DMS53 (cell line): Measurements from ENCODE around the gene TMOD2.
"Not testable (repeated sequence)": the region's sequence is repeated elsewhere in the genome, so short reads cannot be mapped to it uniquely, and the experiment has no call there.

Experiments used
- DNase-seq: peaks from one replicate; lab custom pipeline; 2025; lab: John Stamatoyannopoulos, UW

TMOD2 gene

DNA sequence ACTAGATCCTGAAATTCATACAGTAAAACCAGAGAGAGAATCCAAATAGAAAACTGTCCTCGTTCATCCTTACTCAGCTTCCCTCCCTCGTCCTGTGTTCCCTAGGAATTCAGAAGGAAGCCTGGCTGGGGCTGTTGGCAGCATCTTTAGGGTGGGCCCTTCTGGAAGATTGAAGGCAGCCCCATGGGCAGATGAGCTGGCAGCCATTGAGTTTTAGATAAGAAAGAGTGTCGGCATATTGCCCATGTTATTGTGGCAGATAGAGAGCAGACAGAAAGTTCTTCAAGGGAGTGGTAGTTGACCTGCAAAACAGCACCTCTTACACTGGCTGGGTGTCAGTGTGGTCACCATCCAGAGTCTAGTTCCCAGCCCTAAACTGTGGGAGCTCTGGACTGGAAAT lies 23.5 kb downstream of the TMOD2 start:
- DNase-seq: no peak

- DNase-seq: peak; percentile 78
Measured at GRCh38 chr15:51775967-51776816, 24.8 kb downstream of the TMOD2 start.

DNA sequence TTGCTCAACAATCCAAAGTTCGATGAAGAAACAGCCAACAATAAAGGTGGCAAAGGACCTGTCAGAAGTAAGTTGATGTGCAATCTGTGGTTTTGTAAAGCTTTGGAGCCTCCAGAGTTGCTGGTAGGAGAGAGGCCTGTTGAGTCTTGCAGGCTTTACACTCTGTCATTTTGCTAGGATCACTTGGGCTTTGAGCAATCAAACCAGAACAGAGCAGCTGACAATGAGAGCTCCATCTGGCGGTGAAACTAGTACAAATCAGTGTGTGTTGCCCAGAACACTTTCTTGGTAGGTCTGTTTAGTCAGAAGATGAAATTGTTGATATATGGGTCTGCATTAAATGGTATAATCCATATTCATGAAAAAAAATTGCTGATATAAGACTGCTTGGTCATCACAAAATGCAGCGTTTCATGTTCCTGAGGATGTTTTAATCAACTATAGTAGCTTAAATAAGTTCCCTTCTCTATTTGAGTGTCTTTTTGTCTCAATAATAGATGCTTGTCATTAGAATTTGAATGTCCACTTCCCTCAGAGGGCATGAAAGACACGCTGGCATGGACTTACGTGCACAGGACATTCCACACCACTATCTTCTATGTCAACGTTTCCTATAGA lies 25.7 kb downstream of the TMOD2 start:
- peak; percentile 82 for DNase-seq

DNA sequence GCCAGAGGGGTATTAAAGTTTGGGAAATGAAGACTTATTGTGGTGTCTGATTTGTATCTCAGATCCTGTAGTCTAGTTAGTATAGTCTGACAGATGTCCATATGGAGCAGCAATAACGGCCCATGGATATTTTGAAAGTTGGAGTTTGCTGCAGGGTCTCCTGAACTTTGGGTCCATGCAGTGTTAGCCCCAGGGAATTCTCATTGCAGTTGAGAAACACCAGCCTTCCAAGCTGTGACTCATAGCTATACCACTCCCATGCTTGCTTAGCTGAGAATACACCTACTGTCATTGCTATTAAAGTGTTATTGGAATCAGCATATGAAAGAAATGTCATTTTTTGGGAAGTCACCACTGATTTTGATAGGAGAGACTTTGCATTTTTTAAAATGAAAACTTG lies 29.2 kb downstream of the TMOD2 start:
- DNase-seq: no peak

DNA sequence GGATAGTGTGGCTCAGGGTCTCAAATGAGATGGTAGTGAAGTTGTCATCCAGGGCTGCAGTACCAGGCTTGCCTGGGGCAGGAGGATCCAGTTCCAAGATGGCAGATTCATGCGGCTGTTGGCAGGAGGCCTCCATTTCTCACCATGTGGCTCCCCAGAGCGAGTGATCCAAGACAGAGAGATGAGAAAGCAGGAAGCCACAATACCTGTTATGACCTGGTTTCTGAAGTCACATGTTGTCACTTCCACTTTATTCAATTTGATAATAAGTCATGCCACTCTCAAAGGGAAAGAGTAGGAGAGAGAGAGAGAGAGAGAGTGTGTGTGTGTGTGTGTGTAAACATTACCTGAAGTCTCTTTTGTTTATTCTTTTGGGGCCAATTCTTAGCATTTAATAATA lies 30.1 kb downstream of the TMOD2 start:
- DNase-seq: peak; percentile 2

DNA sequence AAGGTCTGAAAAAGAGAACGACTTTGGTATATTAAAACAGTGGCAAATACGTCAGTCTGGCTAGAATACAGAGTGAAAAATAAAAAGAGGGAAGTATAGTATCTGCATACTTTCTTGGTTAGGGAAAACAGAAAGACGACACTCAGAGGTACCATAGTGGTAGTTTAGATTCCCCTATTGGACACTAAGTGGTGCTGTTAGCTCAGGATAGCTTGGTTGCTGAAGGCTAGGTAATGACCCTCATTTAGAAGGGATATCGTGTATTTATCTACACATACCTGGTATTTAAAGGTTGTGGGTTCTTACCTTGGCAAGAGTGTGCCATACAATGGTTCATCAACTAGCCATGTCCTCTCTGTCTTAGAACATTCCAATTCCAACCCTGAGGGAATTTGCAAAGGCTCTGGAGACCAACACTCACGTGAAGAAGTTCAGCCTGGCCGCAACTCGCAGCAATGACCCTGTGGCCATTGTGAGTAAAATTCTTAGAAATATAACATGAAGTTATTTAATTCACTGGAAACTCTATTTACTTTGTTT lies 31.0 kb downstream of the TMOD2 start:
- DNase-seq: peak; percentile 49

- no peak for DNase-seq
Measured at GRCh38 chr15:51783967-51784366, 32.6 kb downstream of the TMOD2 start.

DNA sequence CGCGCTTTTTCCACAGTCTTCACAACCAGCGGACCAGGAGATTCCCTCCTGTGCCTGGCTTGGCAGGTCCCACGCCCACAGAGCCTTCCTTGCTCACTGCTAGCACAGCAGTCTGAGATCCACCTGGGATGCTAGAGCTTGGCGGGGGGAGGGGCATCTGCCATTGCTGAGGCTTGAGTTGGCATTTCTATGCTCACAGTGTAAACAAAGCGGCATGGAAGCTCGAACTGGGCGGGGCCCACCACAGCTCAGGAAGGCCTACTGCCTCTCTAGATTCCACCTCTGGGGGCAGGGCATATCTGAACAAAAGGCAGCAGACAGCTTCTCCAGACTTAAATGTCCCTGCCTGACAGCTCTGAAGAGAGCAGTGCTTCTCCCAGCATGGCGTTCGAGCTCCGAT lies 35.7 kb downstream of the TMOD2 start:
- DNase-seq: peak; percentile 47

- not testable (repeated sequence) for DNase-seq
Measured at GRCh38 chr15:51792474-51792873, 41.1 kb downstream of the TMOD2 start.

- DNase-seq: peak; percentile 14
Measured at GRCh38 chr15:51793521-51794305, 42.3 kb downstream of the TMOD2 start.

DNA sequence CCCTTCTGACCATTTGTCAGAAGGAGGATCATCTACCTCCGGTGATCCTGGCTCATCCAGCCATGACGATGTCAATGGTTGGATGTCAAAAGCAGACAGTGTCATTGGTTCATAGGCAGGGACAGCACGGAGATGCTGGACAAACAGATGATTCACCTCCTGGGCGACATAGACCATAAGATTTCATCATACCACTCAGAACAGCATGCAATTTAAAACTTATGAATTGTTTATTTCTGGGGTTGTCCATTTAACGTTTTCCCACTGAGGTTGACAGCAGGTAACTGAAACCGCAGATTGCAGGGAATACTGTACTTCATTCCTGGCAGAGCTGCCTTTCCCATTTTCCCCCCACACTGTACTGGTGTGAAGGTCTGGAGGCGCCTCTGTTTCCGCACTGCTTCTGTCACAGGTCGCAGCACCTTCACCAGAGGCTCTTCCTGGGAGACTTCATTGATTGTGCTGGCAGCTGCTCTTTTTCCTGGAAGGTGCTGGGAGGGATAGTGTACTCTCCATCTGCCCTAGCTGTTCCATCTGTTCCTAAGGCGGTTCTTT lies 45.5 kb downstream of the TMOD2 start:
- peak; percentile 92 for DNase-seq

GRCh38 chr15:51798281-51798680 lies 46.9 kb downstream of the TMOD2 start:
- no peak for DNase-seq

DNA sequence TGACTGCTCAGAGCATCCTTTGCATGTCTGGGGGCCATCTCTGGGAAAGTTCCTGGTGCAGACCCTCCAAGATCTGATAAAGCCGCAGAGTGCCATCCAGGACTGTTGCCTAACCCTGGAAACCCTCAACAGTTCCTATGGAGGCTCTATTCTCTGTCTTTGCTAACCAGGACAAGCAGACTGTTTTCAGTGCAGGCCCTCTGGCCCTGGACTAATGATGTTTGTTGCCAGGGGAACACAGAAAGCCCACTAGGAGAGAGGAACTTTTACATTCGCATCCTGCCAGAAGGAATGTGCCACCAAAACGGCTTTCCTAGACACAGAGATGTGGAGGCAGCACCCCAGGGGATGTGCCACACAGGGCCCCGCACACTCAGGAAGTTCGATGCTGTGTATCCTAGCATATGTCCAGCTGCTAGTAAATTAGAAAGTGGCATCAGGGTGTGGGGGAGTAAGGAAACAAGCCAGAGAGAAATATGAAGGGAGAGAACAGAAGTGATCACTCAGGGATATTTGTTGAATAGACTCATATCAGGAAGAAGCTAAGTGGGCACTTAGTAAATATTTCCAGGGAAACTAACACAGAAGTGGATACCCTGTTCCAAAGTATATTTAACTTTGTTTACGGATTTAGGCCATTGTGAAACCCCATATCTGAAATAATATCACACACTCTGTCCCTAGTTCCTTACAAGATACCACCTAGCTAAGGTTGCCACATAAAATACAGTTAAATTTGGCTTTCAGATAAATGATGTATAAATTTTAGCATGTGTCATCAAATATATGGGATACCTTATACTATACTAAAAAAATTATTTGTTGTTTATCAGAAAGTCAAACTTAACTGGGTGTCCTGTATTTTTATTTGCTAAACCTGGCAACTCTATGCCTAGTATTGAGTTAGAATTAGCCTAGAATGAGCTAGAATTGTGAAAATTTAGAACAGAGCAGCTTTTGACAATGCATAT lies 48.2 kb downstream of the TMOD2 start:
- DNase-seq: peak; percentile 1

- peak; percentile 37 for DNase-seq
Measured at GRCh38 chr15:51801391-51801835, 50.0 kb downstream of the TMOD2 start.

DNA sequence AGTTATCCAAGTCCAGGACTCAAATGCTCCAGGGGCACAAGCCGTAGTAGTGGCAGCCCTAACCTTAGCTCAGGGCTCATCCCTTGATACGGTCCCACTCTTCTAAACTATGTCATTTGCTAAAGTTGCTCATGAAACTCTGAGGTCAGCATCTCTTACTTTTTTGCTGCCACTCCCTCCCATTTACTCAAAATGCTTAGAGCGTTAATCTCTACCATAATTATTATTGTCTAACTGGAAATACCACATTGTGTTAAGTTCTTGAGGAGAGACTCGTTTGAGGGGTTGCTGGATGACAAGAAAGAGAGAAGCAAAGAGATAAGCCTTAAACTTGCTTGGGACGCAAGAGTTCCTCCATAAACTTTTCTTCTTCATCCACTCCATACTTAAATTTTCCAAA lies 51.2 kb downstream of the TMOD2 start:
- DNase-seq: no peak

DNA sequence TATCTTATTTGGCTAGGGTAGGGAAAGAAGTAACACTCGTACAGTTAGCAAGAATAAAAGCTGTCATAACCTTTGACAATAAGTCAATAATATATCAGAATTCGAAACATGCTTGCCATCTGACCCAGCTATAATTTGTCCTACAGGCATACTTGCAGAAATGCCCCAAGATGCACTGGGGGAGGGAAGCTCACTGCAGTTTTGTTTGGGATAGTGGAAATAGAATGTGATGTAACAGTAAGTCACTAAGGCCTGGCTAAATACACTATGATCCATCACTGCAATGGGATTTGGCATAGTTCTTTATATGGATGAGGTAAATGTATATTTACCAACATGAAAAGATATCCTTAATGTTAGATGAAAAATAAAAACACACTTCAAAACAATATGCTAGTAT lies 52.6 kb downstream of the TMOD2 start:
- no peak for DNase-seq

DNA sequence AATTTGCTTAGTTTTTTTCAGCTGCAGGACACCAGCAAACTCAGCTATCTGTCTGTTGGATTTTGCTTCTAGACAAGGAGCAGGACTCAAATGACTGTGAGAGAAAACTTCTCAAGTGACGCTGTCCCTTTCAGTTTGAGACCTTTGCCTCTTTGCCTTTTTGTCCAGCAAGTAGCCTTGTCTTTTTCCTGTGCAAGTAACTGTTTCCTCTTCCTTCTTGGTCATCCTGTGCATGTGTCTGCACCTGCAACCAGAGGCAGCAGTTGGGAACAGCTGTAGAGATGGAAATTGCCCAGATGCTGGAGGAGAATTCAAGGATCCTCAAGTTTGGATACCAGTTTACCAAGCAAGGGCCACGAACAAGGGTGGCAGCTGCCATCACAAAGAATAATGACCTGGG lies 54.7 kb downstream of the TMOD2 start:
- DNase-seq: no peak

GRCh38 chr15:51809457-51809856 lies 58.1 kb downstream of the TMOD2 start:
- no peak for DNase-seq

DNA sequence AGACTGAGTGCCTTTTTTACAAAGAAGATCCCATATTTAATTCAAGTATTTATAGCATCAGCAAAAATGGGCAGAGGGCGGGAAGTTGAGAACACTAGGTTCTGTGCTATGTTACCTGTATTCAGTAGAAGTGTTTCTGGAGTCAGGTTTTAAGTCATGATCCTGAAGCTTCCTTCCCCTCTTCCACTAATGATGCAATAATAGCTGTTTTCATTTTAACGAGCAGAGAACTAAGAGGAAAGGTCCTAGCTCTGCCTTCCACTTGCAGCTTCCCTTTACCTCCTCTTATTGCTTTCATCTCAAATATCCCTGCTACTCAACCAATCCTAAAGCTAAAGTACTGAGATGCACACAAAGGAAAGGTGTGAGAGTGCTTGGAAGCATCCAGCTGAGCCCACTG lies 61.2 kb downstream of the TMOD2 start:
- no peak for DNase-seq

DNA sequence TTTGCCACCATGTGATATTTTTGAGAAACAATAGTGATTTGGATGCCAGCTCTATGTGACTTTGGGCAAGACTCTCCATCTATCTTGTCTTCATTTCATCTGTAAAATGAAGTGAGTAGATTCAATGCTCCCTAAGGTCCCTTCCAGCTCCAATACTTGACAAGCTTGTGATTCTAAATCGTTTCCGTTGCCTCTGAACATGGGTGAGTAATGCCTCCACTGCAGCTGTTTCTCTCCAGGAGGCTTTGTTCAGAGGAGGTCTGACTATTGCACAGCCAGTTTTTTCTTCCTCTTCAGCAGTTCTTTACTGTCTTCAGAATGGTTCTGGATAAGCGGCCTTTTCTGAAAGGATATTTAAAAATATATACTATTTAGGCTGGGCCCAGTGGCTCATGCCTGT lies 63.2 kb downstream of the TMOD2 start:
- DNase-seq: no peak

DNA sequence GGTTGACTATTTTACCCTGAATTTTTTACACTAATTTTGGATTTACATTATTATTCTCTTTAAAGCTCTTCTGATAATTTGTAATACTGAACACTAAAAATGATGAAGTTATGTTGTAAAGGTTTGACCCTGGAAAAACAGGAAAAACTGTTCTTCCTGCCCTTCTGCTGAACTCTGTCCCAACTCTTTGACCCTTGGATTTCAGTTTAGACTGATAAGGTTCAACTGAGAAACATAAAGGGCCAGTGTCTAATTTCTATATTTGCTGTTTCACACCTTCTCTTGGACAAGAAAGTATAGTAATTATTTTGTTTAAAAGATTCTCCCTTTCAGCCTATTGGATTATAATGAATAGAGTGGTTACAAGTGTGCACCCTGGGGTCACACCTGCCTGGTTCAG lies 65.2 kb downstream of the TMOD2 start:
- no peak for DNase-seq
